Common myeloid progenitor, CD34-positive (primary cell): Measurements from ENCODE around the gene PARP16.

Source experiments
- CTCF ChIA-PET: fragments of 350-600 bp; sonication (Branson Sonifier 250); formaldehyde crosslinking; loops from one replicate; lab custom pipeline; 2021; ENCODE audit warnings: antibody characterized with exemption; lab: Charles Lee
- POLR2A ChIA-PET: fragments of 350-600 bp; sonication (Branson Sonifier 250); formaldehyde crosslinking; loops from one replicate; lab custom pipeline; 2021; ENCODE audit warnings: antibody characterized with exemption; lab: Charles Lee
- DNase-seq, 3 donors: peaks; one replicate each; pipeline versions ENCODE4 v3.0.0 to v3.0.0-alpha.2; 2013
- H3K27ac ChIP-seq, 2 experiments: 1 replicate in 1 of 2; 2 replicates in 1 of 2; pipeline ENCODE4 v1.7.0; 2013; ENCODE audit warnings: inconsistent platforms in 2 of 2, low read length in 2 of 2, mild to moderate bottlenecking in 2 of 2, low read depth in 1 of 2, moderate library complexity in 1 of 2; ENCODE audit not compliant: severe bottlenecking in 2 of 2, insufficient read depth in 1 of 2, poor library complexity in 1 of 2
- H3K27me3 ChIP-seq, 5 experiments: replicated peaks in 2 of 5; 1 replicate in 3 of 5; 2 replicates in 2 of 5; pipeline versions ENCODE4 v1.6.1 to v1.7.0; 2013; ENCODE audit warnings: low read length in 4 of 5, mild to moderate bottlenecking in 2 of 5, moderate library complexity in 2 of 5, inconsistent platforms in 1 of 5; ENCODE audit not compliant: insufficient read depth in 5 of 5, control insufficient read depth in 4 of 5
- H3K36me3 ChIP-seq, 4 experiments: 1 replicate in 2 of 4; 2 replicates in 2 of 4; pipeline versions ENCODE4 v1.6.1 to v1.7.0; 2013; ENCODE audit warnings: low read length in 3 of 4, control low read depth in 1 of 4, mild to moderate bottlenecking in 1 of 4; ENCODE audit not compliant: control insufficient read depth in 4 of 4, insufficient read depth in 4 of 4
- H3K4me1 ChIP-seq, 4 experiments: 1 replicate in 3 of 4; 2 replicates in 1 of 4; pipeline versions ENCODE4 v1.6.1 to v1.7.1; 2013; ENCODE audit warnings: low read length in 3 of 4, mild to moderate bottlenecking in 3 of 4, control low read depth in 1 of 4, inconsistent platforms in 1 of 4, moderate library complexity in 1 of 4; ENCODE audit not compliant: control insufficient read depth in 4 of 4, insufficient read depth in 4 of 4; ENCODE audit errors: control extremely low read depth in 1 of 4
- H3K4me3 ChIP-seq, 7 experiments: 1 replicate in 4 of 7; 2 replicates in 3 of 7; pipeline versions ENCODE4 v1.5.1 to v1.7.0; 2013; ENCODE audit warnings: mild to moderate bottlenecking in 7 of 7, low read length in 6 of 7, moderate library complexity in 6 of 7, inconsistent platforms in 2 of 7, low read depth in 2 of 7, control low read depth in 1 of 7; ENCODE audit not compliant: insufficient read depth in 4 of 7, control insufficient read depth in 1 of 7; ENCODE audit errors: extremely low read depth in 1 of 7
- H3K9me3 ChIP-seq, 5 experiments: 1 replicate in 4 of 5; 2 replicates in 1 of 5; pipeline versions ENCODE4 v1.6.1 to v1.7.1; 2013; ENCODE audit warnings: low read length in 4 of 5, mild to moderate bottlenecking in 2 of 5, inconsistent platforms in 1 of 5, low read depth in 1 of 5, moderate library complexity in 1 of 5; ENCODE audit not compliant: control insufficient read depth in 4 of 5, insufficient read depth in 2 of 5; ENCODE audit errors: control extremely low read depth in 1 of 5
- WGBS: methylation state at CpG from one replicate; pipeline ENCODE4 v1.1.5; 2013; ENCODE audit not compliant: insufficient coverage; 5-methylcytosine and 5-hydroxymethylcytosine counted together

Gene PARP16

DNA sequence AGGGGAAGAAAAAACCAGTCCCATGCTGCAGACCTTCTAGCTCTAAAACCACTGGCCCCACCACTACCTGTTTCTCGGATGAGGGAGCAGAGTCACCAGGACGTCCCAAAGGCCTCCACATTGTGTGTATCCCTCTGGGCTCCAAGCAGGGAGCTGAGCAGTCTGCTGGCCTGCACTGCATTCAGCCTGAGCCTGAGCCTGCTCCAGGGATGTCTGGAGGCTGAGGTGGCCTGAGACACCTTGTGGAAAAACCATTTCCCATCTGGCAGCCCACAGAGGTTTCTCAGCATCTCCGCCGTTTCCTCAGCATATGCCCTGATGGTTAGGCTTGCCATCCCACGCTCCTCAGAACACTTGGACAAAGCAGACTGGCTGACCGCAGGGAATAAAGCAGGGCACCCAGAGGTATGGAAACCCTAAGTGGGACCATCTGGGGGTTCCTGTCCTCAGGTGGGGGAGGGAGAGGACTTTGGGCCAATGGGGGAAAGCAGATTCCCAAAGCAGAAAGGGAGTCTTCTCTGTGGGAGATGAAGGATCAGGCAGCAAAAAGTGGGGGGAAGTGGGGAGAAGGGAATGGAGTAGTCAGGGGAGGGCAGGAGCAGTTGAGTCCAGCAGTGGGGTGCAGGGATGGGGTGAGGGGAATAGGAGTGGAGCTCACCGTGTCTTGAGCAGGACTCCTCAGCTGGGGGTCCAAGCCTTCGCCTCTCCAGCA, 75.8 kb downstream of the PARP16 start, which contains the start of gene CILP:
CILP (minus strand) TSS at position 704 of the 712 bp plus-strand sequence. CDS start 1,718 bp downstream, outside the sequence.
- WGBS = 76% methylated on average over 8 of the region's 8 CpGs
- DNase-seq = no peak
- no peaks in the 10 kb centered on the region for H3K27me3 ChIP-seq
- POLR2A ChIA-PET = interaction anchor here (0.5 kb wide), 1 partner anchor 13 kb away, joined by 4 read pairs; no protein-coding TSS in a partner anchor
- peaks cover 0 to 14% (median 4%) of the 10 kb centered on the region in 4 experiments for H3K4me1 ChIP-seq
- no peaks in the 10 kb centered on the region for H3K36me3 ChIP-seq
- H3K4me3 ChIP-seq = no peak within 1 kb of the TSS
- CTCF ChIA-PET = interaction anchor here (0.8 to 2.6 kb wide), 9 partner anchors 9 to 163 kb away, joined by 3 to 13 read pairs (median 4); no protein-coding TSS in a partner anchor
- no peak within 1 kb of the TSS for H3K27ac ChIP-seq
- H3K9me3 ChIP-seq = no peaks in the 10 kb centered on the region

DNA sequence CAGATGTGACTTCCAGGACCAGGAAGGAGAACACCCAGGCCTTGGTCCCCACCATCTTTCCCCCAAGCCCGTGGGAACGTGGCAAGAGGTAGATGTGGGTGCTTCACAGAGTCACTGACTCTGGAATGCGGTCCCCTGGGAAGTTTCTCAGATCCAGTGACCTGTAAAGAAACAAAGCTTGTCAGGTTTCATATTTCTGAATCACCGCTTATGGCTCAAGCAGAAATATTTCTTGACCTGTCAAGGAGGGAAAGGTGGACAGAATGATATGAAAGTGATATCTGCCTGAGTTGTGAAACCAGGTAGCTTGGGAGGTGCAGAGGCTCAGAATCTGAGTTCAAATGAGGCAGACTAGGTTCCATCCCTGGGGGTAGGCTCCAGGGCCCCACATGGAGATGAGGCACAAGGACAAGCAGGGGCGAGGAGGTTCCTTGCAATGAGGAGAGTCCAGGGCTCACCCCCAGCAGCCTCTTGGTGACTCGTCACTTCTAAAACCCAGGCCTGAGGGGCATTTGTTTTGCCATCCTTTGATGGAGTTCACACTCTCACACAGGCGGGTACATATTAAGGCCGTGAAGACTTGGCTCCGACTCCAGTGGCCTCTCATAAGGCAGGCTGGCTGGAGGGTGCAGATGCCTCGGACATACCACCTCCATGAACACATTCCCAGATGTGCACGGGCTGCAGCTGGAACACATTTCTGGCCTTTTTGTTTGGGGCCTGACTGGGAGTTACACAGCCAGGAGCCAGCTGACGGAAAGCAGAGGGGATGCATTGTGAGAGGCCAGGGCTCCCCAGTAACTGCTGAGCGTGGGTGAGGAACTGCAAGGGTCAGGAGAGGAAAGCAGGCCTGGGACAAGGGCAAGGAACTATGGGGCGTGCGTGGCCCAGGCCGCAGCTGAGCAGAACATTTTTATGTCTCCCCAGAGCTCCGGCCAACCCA, 76.7 kb downstream of the PARP16 start:
- 86% methylated on average over 15 of the region's 17 CpGs for WGBS
- no peak for DNase-seq
- ChIA-PET POLR2A (interaction anchor here (0.5 kb wide), 1 partner anchor 14 kb away, joined by 4 read pairs; no protein-coding TSS in a partner anchor), CTCF (interaction anchor here (0.8 to 2.9 kb wide), 4 partner anchors 8 to 162 kb away, joined by 3 to 10 read pairs (median 6); no protein-coding TSS in a partner anchor)
- Histone ChIP-seq H3K27me3 (no peaks in the 10 kb centered on the region), H3K4me3 (no peak overlapping the region), H3K9me3 (no peaks in the 10 kb centered on the region), H3K27ac (no peak overlapping the region), H3K4me1 (peaks cover 0 to 14% (median 4%) of the 10 kb centered on the region in 4 experiments), H3K36me3 (no peaks in the 10 kb centered on the region)

DNA sequence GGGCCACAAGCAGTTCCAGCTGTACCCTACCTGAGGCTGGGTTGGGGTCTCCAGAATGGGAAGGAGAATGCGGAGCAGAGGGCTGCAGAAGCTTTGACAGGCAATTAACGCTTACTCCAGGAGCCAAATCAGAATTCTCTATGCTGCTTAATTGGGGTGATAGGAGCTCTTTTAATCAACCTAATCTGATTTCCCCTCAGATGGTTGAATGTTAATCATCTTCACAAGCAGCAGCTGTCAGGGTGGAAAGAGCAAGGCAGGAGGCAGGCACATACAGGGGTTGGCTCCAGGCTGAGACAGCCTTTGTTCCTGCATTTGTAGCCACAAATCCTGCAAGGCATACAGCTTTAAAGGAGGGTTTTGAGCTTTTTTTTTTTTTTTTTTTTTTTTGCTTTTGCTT, 78.0 kb downstream of the PARP16 start:
- CTCF ChIA-PET = interaction anchor here (0.6 to 2.9 kb wide), 9 partner anchors 10 to 1822 kb away, joined by 3 to 8 read pairs (median 5); no protein-coding TSS in a partner anchor
- H3K27me3 ChIP-seq = no peaks in the 10 kb centered on the region

More for the DNA sequence above, 78.0 kb downstream of the PARP16 start:
- Histone ChIP-seq H3K4me3 (no peak overlapping the region), H3K4me1 (peaks cover 0 to 14% (median 4%) of the 10 kb centered on the region in 4 experiments), H3K9me3 (no peaks in the 10 kb centered on the region), H3K27ac (no peak overlapping the region), H3K36me3 (no peaks in the 10 kb centered on the region)
- 92% methylated on average over 2 of the region's 2 CpGs for WGBS
- POLR2A ChIA-PET = interaction anchor here (0.6 kb wide), 1 partner anchor 19 kb away, joined by 3 read pairs; no protein-coding TSS in a partner anchor
- DNase-seq = no peak
